Measurements from ENCODE around the gene SORT1. TPM values are rescaled to one million over a fixed set of nuclear protein-coding genes. Genes with fewer than 3 reads are reported as not detected.
A peak's percentile ranks its signal among the peaks of the same experiment; 100 is the strongest.

SORT1 gene
- total RNA-seq, 1 experiment from 2014 or later = 9.5 TPM

DNA sequence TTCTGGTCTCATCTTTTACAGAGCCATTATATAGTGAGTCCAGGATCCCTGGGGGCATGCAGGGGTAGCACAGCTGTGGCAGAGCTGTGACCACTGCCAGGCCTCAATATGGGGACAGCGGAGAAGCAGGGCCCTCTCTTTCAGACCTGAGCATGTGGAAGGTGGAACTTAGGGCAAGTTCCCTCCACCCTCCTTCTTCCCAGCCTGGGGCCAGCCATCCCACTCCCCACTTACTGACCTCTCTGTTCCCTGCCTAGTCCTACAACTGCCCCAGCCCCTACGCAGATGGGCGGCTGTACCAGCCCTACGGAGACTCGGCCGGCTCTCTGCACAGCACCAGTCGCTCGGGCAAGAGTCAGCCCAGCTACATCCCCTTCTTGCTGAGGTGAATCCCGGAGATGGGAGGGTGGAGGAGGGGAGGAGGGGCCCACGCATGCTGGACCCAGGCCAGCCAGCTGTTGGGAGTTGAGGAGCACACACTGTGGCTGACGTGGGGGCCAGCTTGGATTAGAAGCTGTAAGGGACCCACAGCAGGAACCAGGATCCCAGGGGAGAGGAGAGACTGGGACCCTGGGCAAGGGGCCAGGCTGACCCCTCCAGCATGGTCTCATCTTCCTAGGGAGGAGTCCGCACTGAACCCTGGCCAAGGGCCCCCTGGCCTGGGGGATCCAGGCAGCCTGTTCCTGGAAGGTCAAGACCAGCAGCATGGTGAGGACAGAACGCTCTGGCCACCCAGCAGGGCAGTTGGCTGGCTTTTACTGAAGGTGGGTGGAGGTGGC, 125.5 kb downstream of the SORT1 start:
- DNase-seq (ENCODE audit: low read depth) = no peak
- in situ Hi-C loops (cut with HindIII; ENCODE audit: low pct_unique_long_range_greater_than_20kb, low sequenced_read_pairs) = no loop called here

DNA sequence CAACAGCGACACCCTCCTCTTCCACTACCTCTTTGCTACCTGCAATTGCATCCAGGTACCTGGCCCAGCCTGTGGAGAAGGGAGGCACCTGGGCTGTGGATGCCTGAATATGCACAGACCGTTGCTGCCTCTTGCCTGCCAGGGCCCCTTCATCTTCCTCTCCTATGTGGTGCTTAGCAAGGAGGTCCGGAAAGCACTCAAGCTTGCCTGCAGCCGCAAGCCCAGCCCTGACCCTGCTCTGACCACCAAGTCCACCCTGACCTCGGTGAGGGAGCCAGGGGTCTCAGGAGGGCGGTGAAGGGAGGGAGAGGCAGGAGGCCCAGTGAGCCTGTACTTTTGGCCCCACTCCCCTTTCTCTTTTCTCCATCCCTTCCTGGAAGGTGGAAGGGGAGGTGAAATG, 126.3 kb downstream of the SORT1 start:
- in situ Hi-C loops (cut with HindIII; ENCODE audit: low pct_unique_long_range_greater_than_20kb, low sequenced_read_pairs) = no loop called here
- no peak for DNase-seq (ENCODE audit: low read depth)

DNA sequence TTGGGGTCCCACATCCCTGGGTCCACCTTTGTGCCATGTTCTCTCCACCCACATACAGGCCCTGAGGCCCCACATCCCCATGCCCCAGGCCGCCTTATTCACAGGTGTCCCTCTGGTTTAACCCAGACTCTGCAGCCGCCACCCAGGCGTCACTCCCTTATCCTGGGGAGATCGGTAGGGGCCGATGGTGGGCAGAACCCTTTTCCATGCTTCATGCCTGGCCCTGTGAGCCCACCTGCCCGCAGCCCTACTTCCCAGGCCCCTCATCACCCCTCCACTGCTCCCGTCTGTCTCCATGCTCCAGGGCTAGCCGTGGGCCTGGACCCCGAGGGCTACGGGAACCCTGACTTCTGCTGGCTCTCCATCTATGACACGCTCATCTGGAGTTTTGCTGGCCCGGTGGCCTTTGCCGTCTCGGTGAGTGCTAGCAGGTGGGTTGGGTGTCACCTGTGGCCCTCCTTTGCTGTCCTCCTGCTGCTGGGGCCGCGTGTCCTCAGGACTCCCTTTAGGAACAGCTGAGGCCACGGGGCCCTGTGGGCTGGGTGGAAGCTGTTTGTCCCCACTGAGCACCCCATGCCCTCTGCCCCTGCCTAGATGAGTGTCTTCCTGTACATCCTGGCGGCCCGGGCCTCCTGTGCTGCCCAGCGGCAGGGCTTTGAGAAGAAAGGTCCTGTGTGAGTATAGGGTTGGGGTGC, 126.9 kb downstream of the SORT1 start:
- DNase-seq (ENCODE audit: low read depth) = no peak
- in situ Hi-C loops (cut with HindIII; ENCODE audit: low pct_unique_long_range_greater_than_20kb, low sequenced_read_pairs) = no loop called here

DNA sequence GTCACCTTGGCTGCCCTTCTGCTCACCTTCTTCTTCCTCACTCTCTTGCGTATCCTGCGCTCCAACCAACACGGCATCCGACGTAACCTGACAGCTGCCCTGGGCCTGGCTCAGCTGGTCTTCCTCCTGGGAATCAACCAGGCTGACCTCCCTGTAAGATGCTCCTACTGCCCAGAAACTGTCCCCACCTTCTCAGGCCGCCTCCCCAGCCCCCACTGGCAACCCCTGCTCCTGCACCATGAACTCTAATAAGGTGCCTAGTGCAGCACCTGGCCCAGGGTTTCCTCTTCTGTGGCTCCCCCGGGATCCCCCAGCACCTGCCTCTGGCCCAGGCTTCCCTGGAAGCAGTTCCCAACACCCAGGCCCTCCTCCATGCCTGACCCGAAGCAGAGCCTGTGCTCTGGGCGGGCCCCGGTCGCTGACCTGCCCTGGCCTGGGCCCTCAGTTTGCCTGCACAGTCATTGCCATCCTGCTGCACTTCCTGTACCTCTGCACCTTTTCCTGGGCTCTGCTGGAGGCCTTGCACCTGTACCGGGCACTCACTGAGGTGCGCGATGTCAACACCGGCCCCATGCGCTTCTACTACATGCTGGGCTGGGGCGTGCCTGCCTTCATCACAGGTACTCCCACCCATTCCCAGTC, 127.6 kb downstream of the SORT1 start:
- in situ Hi-C loops (cut with HindIII; ENCODE audit: low pct_unique_long_range_greater_than_20kb, low sequenced_read_pairs) = no loop called here
- DNase-seq (ENCODE audit: low read depth) = no peak

DNA sequence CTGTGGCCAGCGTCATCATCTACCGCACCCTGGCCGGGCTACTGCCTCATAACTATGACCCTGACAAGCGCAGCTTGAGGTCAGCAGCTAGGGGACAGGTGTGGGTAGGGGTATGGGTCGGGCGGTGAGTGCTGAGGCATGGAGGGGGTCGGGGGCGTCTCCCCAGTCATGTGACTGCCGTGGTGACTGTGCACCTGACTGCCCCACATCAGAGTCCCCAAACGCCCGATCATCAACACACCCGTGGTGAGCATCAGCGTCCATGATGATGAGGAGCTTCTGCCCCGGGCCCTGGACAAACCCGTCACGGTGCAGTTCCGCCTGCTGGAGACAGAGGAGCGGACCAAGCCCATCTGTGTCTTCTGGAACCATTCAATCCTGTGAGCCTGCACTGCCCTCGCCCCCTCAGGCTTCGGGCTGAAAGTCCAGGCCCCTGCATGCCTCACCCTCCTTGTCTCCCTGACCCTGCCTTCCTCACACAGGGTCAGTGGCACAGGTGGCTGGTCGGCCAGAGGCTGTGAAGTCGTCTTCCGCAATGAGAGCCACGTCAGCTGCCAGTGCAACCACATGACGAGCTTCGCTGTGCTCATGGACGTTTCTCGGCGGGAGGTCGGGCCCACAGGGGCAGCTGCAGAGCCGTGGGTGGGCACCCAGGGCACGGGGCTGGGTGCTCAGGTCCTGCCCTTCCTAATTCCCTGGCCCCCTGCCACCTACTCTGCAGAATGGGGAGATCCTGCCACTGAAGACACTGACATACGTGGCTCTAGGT, 128.3 kb downstream of the SORT1 start:
- no peak for DNase-seq (ENCODE audit: low read depth)
- in situ Hi-C loops (cut with HindIII; ENCODE audit: low pct_unique_long_range_greater_than_20kb, low sequenced_read_pairs) = no loop called here

DNA sequence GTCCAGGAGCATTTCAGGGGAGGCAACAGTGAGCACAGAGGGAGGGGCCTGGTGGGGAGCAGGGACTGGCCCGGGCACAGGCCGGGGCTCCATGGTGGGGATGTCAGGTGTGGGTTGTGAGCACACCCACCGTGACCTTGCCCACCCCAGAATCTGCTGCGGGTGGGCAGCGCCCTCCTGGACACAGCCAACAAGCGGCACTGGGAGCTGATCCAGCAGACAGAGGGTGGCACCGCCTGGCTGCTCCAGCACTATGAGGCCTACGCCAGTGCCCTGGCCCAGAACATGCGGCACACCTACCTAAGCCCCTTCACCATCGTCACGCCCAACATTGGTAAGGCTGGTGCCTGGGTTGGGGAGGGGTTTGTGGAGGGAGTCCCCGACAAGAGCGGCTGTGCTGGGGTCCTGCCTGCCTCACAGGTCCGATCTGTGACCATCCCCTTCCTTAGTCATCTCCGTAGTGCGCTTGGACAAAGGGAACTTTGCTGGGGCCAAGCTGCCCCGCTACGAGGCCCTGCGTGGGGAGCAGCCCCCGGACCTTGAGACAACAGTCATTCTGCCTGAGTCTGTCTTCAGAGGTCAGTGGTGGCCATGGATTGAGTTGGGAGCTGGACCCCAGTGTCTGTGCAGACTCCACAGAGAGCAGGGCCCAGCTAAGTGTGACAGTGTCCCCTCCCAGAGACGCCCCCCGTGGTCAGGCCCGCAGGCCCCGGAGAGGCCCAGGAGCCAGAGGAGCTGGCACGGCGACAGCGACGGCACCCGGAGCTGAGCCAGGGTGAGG, 129.1 kb downstream of the SORT1 start:
- in situ Hi-C loops (cut with HindIII; ENCODE audit: low pct_unique_long_range_greater_than_20kb, low sequenced_read_pairs) = no loop called here
- no peak for DNase-seq (ENCODE audit: low read depth)

DNA sequence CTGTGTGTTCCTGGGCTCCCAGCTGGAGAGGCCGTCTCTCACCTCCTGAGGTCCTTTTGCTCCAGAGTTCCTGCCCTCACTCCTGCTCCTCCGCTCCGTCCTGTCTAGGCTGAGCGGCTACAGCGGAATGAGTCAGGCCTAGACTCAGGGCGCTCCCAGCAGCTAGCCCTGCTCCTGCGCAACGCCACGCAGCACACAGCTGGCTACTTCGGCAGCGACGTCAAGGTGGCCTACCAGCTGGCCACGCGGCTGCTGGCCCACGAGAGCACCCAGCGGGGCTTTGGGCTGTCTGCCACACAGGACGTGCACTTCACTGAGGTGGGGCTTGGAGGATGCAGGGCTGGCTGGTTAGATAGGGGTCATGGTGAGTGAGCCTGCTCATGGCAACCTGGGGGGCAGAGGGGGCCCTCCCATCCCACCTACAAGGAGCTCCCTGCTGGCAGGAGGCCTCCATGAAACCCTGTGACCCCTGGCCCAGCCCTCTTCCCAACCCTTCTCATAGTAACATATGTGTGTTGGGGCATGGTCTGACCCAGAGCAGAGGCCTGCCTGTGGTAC, 129.9 kb downstream of the SORT1 start:
- no peak for DNase-seq (ENCODE audit: low read depth)
- in situ Hi-C loops (cut with HindIII; ENCODE audit: low pct_unique_long_range_greater_than_20kb, low sequenced_read_pairs) = no loop called here

DNA sequence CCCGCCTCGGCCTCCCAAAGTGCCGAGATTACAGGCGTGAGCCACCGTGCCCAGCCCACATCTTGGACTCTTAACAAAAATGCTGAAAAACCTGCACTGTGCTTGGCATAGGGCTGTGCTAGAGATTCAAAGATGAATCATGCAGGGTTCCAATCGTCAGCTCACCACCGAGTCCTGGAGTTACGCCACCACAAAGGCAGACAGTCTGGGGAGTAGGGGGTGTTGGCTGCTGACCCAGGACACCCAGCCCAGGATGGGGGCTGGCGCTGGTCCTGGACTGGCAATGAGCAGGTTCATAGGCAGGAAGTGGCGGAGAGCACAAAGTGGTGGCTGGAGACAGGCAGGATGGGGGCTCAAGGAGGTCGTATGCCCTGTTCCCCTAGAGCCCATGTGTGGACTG, 130.8 kb downstream of the SORT1 start:
- DNase-seq (ENCODE audit: low read depth) = no peak
- in situ Hi-C loops (cut with HindIII; ENCODE audit: low pct_unique_long_range_greater_than_20kb, low sequenced_read_pairs) = no loop called here

DNA sequence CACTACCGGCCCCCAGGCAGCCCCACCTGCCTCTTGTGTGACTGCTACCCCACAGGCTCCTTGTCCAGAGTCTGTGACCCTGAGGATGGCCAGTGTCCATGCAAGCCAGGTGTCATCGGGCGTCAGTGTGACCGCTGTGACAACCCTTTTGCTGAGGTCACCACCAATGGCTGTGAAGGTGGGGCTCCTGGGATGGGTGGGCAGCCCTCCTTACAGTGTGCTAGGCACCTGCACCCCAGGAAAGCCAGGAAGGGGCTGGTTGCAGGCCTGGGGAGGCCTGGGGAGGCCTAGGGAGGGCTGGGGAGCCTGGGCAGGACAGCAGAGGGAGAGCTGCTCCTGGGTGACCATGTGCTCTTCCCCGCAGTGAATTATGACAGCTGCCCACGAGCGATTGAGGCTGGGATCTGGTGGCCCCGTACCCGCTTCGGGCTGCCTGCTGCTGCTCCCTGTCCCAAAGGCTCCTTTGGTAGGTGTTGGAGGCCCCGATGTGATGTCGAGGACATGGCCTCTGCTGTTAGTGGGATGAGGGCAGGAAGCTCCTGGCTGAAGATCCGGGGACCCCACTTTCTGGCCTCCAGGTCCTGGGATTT, 131.9 kb downstream of the SORT1 start:
- in situ Hi-C loops (cut with HindIII; ENCODE audit: low pct_unique_long_range_greater_than_20kb, low sequenced_read_pairs) = no loop called here

DNA sequence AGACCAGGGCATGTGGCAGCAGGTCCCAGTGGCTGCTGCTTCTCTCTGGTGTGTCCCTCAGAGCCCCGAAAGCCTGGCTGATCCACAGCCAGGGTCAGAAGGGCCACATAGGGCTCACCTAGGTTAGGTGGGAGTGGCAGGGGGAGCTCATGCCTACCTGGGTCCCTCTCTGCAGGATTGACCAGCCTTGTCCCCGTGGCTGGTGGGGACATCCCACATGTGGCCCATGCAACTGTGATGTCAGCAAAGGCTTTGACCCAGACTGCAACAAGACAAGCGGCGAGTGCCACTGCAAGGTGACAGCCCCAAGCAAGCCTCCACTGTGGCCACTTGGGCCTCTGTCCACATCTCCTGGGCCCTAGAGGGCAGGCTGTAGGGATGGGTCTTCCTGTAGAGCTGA, 132.7 kb downstream of the SORT1 start:
- no peak for DNase-seq (ENCODE audit: low read depth)
- in situ Hi-C loops (cut with HindIII; ENCODE audit: low pct_unique_long_range_greater_than_20kb, low sequenced_read_pairs) = no loop called here

More for the DNA sequence above, 131.9 kb downstream of the SORT1 start:
- no peak for DNase-seq (ENCODE audit: low read depth)

DNA sequence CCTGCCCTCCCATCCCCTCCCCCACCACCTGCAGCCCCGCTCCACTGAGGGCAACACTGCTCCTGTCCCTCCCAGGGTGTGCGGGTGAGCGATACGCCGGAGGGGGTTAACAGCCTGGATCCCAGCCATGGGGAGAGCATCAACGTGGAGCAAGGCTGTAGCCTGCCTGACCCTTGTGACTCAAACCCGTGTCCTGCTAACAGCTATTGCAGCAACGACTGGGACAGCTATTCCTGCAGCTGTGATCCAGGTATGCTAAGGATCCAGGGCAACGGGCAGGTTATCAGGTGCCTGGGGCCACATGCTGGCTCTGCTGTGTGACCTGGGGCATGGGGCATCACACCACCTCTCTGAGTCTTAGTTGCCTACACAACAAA, 133.4 kb downstream of the SORT1 start:
- in situ Hi-C loops (cut with HindIII; ENCODE audit: low pct_unique_long_range_greater_than_20kb, low sequenced_read_pairs) = no loop called here
- DNase-seq (ENCODE audit: low read depth) = no peak

DNA sequence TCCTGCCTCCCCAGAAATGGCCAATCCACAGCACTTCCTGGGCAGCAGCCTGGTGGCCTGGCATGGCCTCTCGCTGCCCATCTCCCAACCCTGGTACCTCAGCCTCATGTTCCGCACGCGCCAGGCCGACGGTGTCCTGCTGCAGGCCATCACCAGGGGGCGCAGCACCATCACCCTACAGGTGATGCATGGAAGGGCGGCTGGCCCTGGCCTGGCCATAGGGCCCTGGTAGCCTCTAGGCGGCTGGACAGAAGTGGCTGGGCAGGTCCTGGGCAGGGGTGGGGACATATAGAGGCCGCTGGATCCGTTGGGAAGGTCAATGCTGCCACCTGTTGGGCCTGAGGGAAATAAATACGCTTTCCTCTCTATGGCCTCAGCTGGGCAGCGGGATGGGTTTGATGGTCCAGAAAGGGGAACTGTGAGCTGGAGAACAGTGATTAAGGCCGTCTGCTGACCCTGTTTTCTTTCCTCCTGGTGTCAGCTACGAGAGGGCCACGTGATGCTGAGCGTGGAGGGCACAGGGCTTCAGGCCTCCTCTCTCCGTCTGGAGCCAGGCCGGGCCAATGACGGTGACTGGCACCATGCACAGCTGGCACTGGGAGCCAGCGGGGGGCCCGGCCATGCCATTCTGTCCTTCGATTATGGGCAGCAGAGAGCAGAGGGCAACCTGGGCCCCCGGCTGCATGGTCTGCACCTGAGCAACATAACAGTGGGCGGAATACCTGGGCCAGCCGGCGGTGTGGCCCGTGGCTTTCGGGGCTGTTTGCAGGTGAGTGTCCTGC, 133.9 kb downstream of the SORT1 start:
- in situ Hi-C loops (cut with HindIII; ENCODE audit: low pct_unique_long_range_greater_than_20kb, low sequenced_read_pairs) = no loop called here
- peak; percentile 88 for DNase-seq (ENCODE audit: low read depth)

DNA sequence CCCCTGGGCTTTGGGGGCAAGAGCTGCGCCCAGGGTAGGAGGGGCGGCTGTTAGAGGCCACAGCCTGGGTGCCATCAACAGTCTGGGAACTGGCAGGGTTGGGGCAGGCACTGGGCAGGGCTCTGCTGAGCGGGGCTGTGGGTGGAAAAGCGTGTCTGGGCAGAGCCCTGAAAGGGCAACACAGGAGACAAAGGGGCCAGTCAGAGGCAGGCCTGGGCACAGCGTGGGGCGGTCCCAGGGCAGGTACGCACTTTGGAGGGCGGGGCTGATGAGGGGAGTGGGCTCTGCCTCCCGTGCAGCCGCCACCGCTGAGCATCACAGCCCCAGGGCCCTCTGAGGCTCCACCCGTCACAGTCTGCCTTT, 134.5 kb downstream of the SORT1 start:
- no peak for DNase-seq (ENCODE audit: low read depth)
- in situ Hi-C loops (cut with HindIII; ENCODE audit: low pct_unique_long_range_greater_than_20kb, low sequenced_read_pairs) = no loop called here

DNA sequence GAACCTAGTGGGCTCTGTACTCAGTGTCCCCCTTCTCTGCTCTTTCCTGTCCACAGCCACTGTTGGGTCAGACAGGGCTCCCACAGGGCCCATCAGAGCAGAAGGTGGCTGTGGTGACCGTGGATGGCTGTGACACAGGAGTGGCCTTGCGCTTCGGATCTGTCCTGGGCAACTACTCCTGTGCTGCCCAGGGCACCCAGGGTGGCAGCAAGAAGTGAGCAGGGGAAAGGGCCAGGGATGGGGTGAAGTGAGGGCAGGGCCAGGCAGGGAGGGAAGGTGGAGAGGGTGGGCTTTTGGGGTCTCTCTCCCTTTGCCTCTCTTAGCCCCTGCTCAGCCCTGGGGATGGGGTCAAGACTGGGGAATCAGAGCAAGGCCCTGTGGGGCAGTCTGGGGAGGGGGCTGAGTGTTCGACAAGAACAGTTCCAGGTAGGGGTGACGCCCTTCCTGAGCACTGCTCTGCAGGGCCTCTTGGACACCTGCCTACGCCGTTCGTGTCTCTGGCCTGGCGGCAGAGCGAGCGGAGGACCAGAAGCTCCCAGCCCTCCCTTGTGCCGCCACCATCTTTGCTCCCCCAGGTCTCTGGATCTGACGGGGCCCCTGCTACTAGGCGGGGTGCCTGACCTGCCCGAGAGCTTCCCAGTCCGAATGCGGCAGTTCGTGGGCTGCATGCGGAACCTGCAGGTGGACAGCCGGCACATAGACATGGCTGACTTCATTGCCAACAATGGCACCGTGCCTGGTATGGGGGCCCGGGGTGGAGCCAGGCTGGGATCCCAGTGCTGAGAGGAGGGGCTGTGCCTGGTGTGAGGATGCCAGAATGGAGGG, 135.3 kb downstream of the SORT1 start:
- no peak for DNase-seq (ENCODE audit: low read depth)
- in situ Hi-C loops (cut with HindIII; ENCODE audit: low pct_unique_long_range_greater_than_20kb, low sequenced_read_pairs) = no loop called here

DNA sequence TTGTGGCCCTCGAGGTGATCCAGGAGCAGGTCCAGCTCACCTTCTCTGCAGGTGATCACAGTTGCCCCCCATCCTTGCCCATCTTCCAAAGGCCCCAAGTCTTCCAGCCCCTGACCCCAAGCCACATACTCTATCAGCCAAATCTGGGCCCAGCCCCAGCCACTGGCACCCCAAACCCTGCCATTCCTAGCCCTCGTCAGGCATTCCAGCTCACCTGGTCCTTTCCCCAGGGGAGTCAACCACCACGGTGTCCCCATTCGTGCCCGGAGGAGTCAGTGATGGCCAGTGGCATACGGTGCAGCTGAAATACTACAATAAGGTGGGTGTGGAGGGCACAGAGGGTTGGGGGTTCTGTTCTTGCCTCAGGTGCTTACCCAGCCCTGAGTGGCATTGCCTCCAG, 136.1 kb downstream of the SORT1 start:
- no peak for DNase-seq (ENCODE audit: low read depth)
- in situ Hi-C loops (cut with HindIII; ENCODE audit: low pct_unique_long_range_greater_than_20kb, low sequenced_read_pairs) = no loop called here

DNA sequence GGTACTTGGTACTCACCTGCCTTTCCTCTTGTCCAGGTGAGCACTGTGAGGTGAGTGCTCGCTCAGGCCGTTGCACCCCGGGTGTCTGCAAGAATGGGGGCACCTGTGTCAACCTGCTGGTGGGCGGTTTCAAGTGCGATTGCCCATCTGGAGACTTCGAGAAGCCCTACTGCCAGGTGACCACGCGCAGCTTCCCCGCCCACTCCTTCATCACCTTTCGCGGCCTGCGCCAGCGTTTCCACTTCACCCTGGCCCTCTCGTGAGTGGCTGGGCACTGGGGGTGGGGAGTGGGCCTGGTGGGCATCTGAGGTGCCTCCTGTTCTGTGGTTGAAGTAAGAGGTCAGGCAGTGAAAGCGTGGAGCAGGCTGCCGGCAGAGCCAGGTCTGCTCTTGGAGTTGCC, 136.7 kb downstream of the SORT1 start:
- in situ Hi-C loops (cut with HindIII; ENCODE audit: low pct_unique_long_range_greater_than_20kb, low sequenced_read_pairs) = no loop called here
- no peak for DNase-seq (ENCODE audit: low read depth)

Data from Caki2 (cell line).